Measurements from ENCODE around the gene MYL6. TPM values are rescaled to one million over a fixed set of nuclear protein-coding genes. Genes with fewer than 3 reads are reported as not detected.
"Not testable (repeated sequence)": the region's sequence is repeated elsewhere in the genome, so short reads cannot be mapped to it uniquely, and the experiment has no call there.

The MYL6 gene
- total and polyA plus RNA-seq, 4 donors = 1,471 to 3,593 (median 2,197) TPM

GRCh38 chr12:56154818-56155217 lies 3.3 kb upstream of the MYL6 start:
- peaks cover 7 to 37% (median 18%) of the 10 kb centered on the region in 5 donors for H3K4me1 ChIP-seq (ENCODE audit: control insufficient read depth in 5 of 5, insufficient read depth in 5 of 5, low read length in 5 of 5)
- no peaks in the 10 kb centered on the region for H3K27me3 ChIP-seq (ENCODE audit: control insufficient read depth in 3 of 3, insufficient read depth in 3 of 3, low read length in 2 of 3)
- peaks cover 3 to 25% (median 11%) of the 10 kb centered on the region in 4 donors for H3K36me3 ChIP-seq (ENCODE audit: control insufficient read depth in 4 of 4, insufficient read depth in 4 of 4, low read length in 4 of 4)
- 91 to 96% methylated on average over 5 of the region's 5 CpGs for WGBS, 2 donors
- DNase-seq (no peak), ATAC-seq (ENCODE audit: insufficient read depth, low FRiP score) (no peak)
- H3K9ac ChIP-seq (ENCODE audit: insufficient read depth in 1 of 2, low read length in 2 of 2) = no peak overlapping the region
- H3K9me3 ChIP-seq (ENCODE audit: control insufficient read depth in 4 of 4, insufficient read depth in 3 of 4, low read length in 3 of 4) = no peaks in the 10 kb centered on the region
- TF ChIP-seq CTCF (IDR thresholded peaks at IDR 0.05; ENCODE audit: control extremely low read depth, extremely low read depth) = no peak
- H3K4me3 ChIP-seq = no peak overlapping the region
- H3K27ac ChIP-seq (ENCODE audit: low read depth in 1 of 2, low read length in 1 of 2) = no peak overlapping the region

- H3K9me3 ChIP-seq (ENCODE audit: control insufficient read depth in 4 of 4, insufficient read depth in 3 of 4, low read length in 3 of 4) = no peaks in the 10 kb centered on the region
- H3K36me3 ChIP-seq (ENCODE audit: control insufficient read depth in 4 of 4, insufficient read depth in 4 of 4, low read length in 4 of 4) = peaks cover 7 to 30% (median 16%) of the 10 kb centered on the region in 4 donors
- DNase-seq (no peak), ATAC-seq (ENCODE audit: insufficient read depth, low FRiP score) (no peak)
- H3K4me1 ChIP-seq (ENCODE audit: control insufficient read depth in 5 of 5, insufficient read depth in 5 of 5, low read length in 5 of 5) = peaks cover 9 to 42% (median 23%) of the 10 kb centered on the region in 5 donors
- no peak overlapping the region for H3K4me3 ChIP-seq
- H3K27ac ChIP-seq (ENCODE audit: low read depth in 1 of 2, low read length in 1 of 2) = no peak overlapping the region
- no peak overlapping the region for H3K9ac ChIP-seq (ENCODE audit: insufficient read depth in 1 of 2, low read length in 2 of 2)
- no peaks in the 10 kb centered on the region for H3K27me3 ChIP-seq (ENCODE audit: control insufficient read depth in 3 of 3, insufficient read depth in 3 of 3, low read length in 2 of 3)
- 95 to 98% methylated on average over 11 of the region's 11 CpGs for WGBS, 2 donors
- TF ChIP-seq CTCF (IDR thresholded peaks at IDR 0.05; ENCODE audit: control extremely low read depth, extremely low read depth) = no peak
Observed at GRCh38 chr12:56155256-56155845, 2.8 kb upstream of the MYL6 start.

- H3K9ac ChIP-seq (ENCODE audit: insufficient read depth in 1 of 2, low read length in 2 of 2) = peak overlapping the region in 1 of 2 donors; percentile 95
- peaks cover 7 to 43% (median 27%) of the 10 kb centered on the region in 4 donors for H3K36me3 ChIP-seq (ENCODE audit: control insufficient read depth in 4 of 4, insufficient read depth in 4 of 4, low read length in 4 of 4)
- H3K27me3 ChIP-seq (ENCODE audit: control insufficient read depth in 3 of 3, insufficient read depth in 3 of 3, low read length in 2 of 3); H3K9me3 ChIP-seq (ENCODE audit: control insufficient read depth in 4 of 4, insufficient read depth in 3 of 4, low read length in 3 of 4); H3K4me3 ChIP-seq; ATAC-seq (ENCODE audit: insufficient read depth, low FRiP score); DNase-seq: not testable (repeated sequence)
- WGBS, 2 donors = 90 to 91% methylated on average over 21 of the region's 21 CpGs
- peaks cover 4 to 38% (median 26%) of the 10 kb centered on the region in 5 donors for H3K4me1 ChIP-seq (ENCODE audit: control insufficient read depth in 5 of 5, insufficient read depth in 5 of 5, low read length in 5 of 5)
- peak overlapping the region; percentile 77 to 85 for H3K27ac ChIP-seq (ENCODE audit: low read depth in 1 of 2, low read length in 1 of 2)
Observed at GRCh38 chr12:56156464-56157200, 1.5 kb upstream of the MYL6 start.
